Small intestine (tissue), 7 donors: Measurements from ENCODE around the gene LRRC37A3. TPM values are rescaled to one million over a fixed set of nuclear protein-coding genes. Genes with fewer than 3 reads are reported as not detected.
"Not testable (repeated sequence)": the region's sequence is repeated elsewhere in the genome, so short reads cannot be mapped to it uniquely, and the experiment has no call there.

ENCODE experiments used
- DNase-seq, 2 donors: peaks; one replicate each; pipeline versions ENCODE4 v3.0.0 to v3.0.0-alpha.2; 2013
- FAIRE-seq: peaks from 2 replicates; lab custom pipeline; 2012; peaks lifted over from hg19 to GRCh38; lab: Jason Lieb, UNC
- H3K27ac ChIP-seq, 3 donors: one replicate each; pipeline ENCODE4 v1.5.1; 2013; ENCODE audit warnings: low read length in 2 of 3, mild to moderate bottlenecking in 2 of 3, control low read depth in 1 of 3, inconsistent platforms in 1 of 3, low read depth in 1 of 3, moderate library complexity in 1 of 3
- H3K27me3 ChIP-seq, 3 donors: one replicate each; pipeline ENCODE4 v1.6.1; 2013; ENCODE audit warnings: low read length in 3 of 3, inconsistent platforms in 1 of 3; ENCODE audit not compliant: control insufficient read depth in 3 of 3, insufficient read depth in 3 of 3
- H3K36me3 ChIP-seq, 3 donors: one replicate each; pipeline ENCODE4 v1.6.1; 2013; ENCODE audit warnings: low read length in 3 of 3, inconsistent platforms in 1 of 3, low read depth in 1 of 3, mild to moderate bottlenecking in 1 of 3, moderate library complexity in 1 of 3; ENCODE audit not compliant: control insufficient read depth in 3 of 3, insufficient read depth in 2 of 3
- H3K4me1 ChIP-seq, 3 donors: one replicate each; pipeline ENCODE4 v1.6.1; 2013; ENCODE audit warnings: low read length in 2 of 3, inconsistent platforms in 1 of 3, low read depth in 1 of 3, mild to moderate bottlenecking in 1 of 3, moderate library complexity in 1 of 3; ENCODE audit not compliant: control insufficient read depth in 3 of 3, insufficient read depth in 2 of 3
- H3K4me3 ChIP-seq, 3 donors: one replicate each; pipeline ENCODE4 v1.5.1; 2013; ENCODE audit warnings: low read length in 3 of 3, control low read depth in 1 of 3, inconsistent platforms in 1 of 3, low read depth in 1 of 3, mild to moderate bottlenecking in 1 of 3, moderate library complexity in 1 of 3
- H3K9me3 ChIP-seq, 2 donors: one replicate each; pipeline ENCODE4 v1.6.1; 2013; ENCODE audit warnings: low read depth in 1 of 2, low read length in 1 of 2; ENCODE audit not compliant: control insufficient read depth in 2 of 2, insufficient read depth in 1 of 2
- WGBS, 3 donors: extraction: QIAGEN DNeasy Blood & Tissue Kit; methylation state at CpG; one replicate each; pipeline ENCODE4 v1.1.7; 2013; 5-methylcytosine and 5-hydroxymethylcytosine counted together
- polyA plus RNA-seq, 4 donors: library from polyadenylated mRNA; stranded (reverse) in 3 of 4; unstranded in 1 of 4; fragments of 200-250 nt in 3 of 4; fragments of 120-200 nt in 1 of 4; gene quantifications; one replicate each; pipeline versions ENCODE4 v1.2.1 to v1.2.3, GENCODE V29; 2013
- donor health status: healthy with polysubstance abuse.
- donor health status: control.
- donor health status: control.
- donor health status: Bipolar disorder and iron deficiency.
- donor health status: healthy.

LRRC37A3 gene
- polyA plus RNA-seq, 4 donors: 0.27 to 6.8 (median 2.0) TPM

GRCh38 chr17:64897136-64897535 lies 22.1 kb downstream of the LRRC37A3 start:
- H3K27ac ChIP-seq, H3K4me1 ChIP-seq, H3K36me3 ChIP-seq, FAIRE-seq, H3K27me3 ChIP-seq, H3K9me3 ChIP-seq: not testable (repeated sequence)
- H3K4me3 ChIP-seq: peak overlapping the region in 1 of 3 donors; percentile 5
- WGBS, 3 donors: 42 to 79% (median 56%) methylated on average over 13 to 15 of the region's 15 CpGs
- peak; percentile 24 to 78 for DNase-seq

GRCh38 chr17:64874210-64874609 lies 45.1 kb downstream of the LRRC37A3 start:
- not testable (repeated sequence) for H3K36me3 ChIP-seq, H3K4me1 ChIP-seq, DNase-seq, FAIRE-seq, H3K27ac ChIP-seq, H3K27me3 ChIP-seq, H3K9me3 ChIP-seq, H3K4me3 ChIP-seq
- WGBS, 3 donors: 96 to 97% (median 97%) methylated on average over 26 to 29 of the region's 29 CpGs

- H3K27me3 ChIP-seq, H3K36me3 ChIP-seq, H3K9me3 ChIP-seq, FAIRE-seq, H3K4me3 ChIP-seq, H3K27ac ChIP-seq, H3K4me1 ChIP-seq: not testable (repeated sequence)
- peak; percentile 60 to 72 for DNase-seq
- WGBS, 3 donors: 53 to 58% (median 54%) methylated on average over 42 to 49 of the region's 49 CpGs
These were observed 71.5 kb downstream of the LRRC37A3 start for GRCh38 chr17:64847504-64848466.

GRCh38 chr17:64846892-64847291 lies 72.4 kb downstream of the LRRC37A3 start:
- WGBS, 3 donors: 46 to 79% (median 70%) methylated on average over 2 to 3 of the region's 4 CpGs
- not testable (repeated sequence) for H3K4me1 ChIP-seq, H3K27me3 ChIP-seq, H3K4me3 ChIP-seq, FAIRE-seq, H3K36me3 ChIP-seq, H3K27ac ChIP-seq, H3K9me3 ChIP-seq
- peak in 1 of 2 donors; percentile 15 for DNase-seq

GRCh38 chr17:64843918-64844317 lies 75.4 kb downstream of the LRRC37A3 start:
- not testable (repeated sequence) for H3K36me3 ChIP-seq, H3K4me3 ChIP-seq, H3K4me1 ChIP-seq, H3K27ac ChIP-seq, FAIRE-seq, H3K27me3 ChIP-seq, DNase-seq, H3K9me3 ChIP-seq
- 61 to 87% (median 75%) methylated on average over 8 of the region's 8 CpGs for WGBS, 3 donors

- H3K9me3 ChIP-seq, H3K27ac ChIP-seq, H3K4me1 ChIP-seq, H3K27me3 ChIP-seq, H3K36me3 ChIP-seq, H3K4me3 ChIP-seq, FAIRE-seq, DNase-seq: not testable (repeated sequence)
- 92 to 100% (median 93%) methylated on average over 3 of the region's 3 CpGs for WGBS, 3 donors
These were observed 76.4 kb downstream of the LRRC37A3 start for GRCh38 chr17:64842900-64843299.

- not testable (repeated sequence) for H3K4me1 ChIP-seq, FAIRE-seq, H3K4me3 ChIP-seq, H3K36me3 ChIP-seq, H3K9me3 ChIP-seq, H3K27ac ChIP-seq, DNase-seq, H3K27me3 ChIP-seq
- 56 to 70% (median 68%) methylated on average over 2 of the region's 2 CpGs for WGBS, 3 donors
These were observed 78.3 kb downstream of the LRRC37A3 start for GRCh38 chr17:64840960-64841359.

GRCh38 chr17:64838513-64838912 lies 80.8 kb downstream of the LRRC37A3 start:
- WGBS, 3 donors: 32 to 84% (median 58%) methylated on average over 4 to 5 of the region's 5 CpGs
- H3K36me3 ChIP-seq, H3K9me3 ChIP-seq, H3K4me3 ChIP-seq, FAIRE-seq, H3K27ac ChIP-seq, H3K4me1 ChIP-seq, H3K27me3 ChIP-seq: not testable (repeated sequence)
- peak; percentile 5 to 33 for DNase-seq
